ENCODE results near the gene CPSF4L. TPM values are rescaled to one million over a fixed set of nuclear protein-coding genes. Genes with fewer than 3 reads are reported as not detected.

CPSF4L gene
- total RNA-seq, 1 donor from 2014 or later = not detected

- TF ChIP-seq CTCF (IDR thresholded peaks at IDR 0.05) = no peak
- intact Hi-C loops (cut with DNase I) = loop anchor here (5.0 kb wide), 1 partner anchor 56 kb away; the partner anchor contains the start of gene CDC42EP4
- no peak for DNase-seq (ENCODE audit: low spot score in 2 of 2)
Measured at GRCh38 chr17:73256220-73256619, 5.5 kb downstream of the CPSF4L start.

GRCh38 chr17:73255671-73256181, 6.0 kb downstream of the CPSF4L start:
- no peaks in the 10 kb centered on the region for H3K27me3 ChIP-seq
- no peaks in the 10 kb centered on the region for H3K4me1 ChIP-seq
- H3K9me3 ChIP-seq = no peaks in the 10 kb centered on the region
- intact Hi-C loops (cut with DNase I) = loop anchor here (1.0 to 5.0 kb wide), 2 partner anchors 57 to 115 kb away; partner anchors contain the start of gene CDC42EP4
- no peak overlapping the region for H3K27ac ChIP-seq
- TF ChIP-seq CTCF (IDR thresholded peaks at IDR 0.05) = peak; percentile 93 to 98 (median 95)
- H3K4me3 ChIP-seq = no peak overlapping the region
- DNase-seq (ENCODE audit: low spot score in 2 of 2) = no peak
- no peaks in the 10 kb centered on the region for H3K36me3 ChIP-seq

More at GRCh38 chr17:73256220-73256619, 5.5 kb downstream of the CPSF4L start:
- no peaks in the 10 kb centered on the region for H3K36me3 ChIP-seq
- no peaks in the 10 kb centered on the region for H3K4me1 ChIP-seq
- H3K4me3 ChIP-seq = no peak overlapping the region
- H3K27ac ChIP-seq = no peak overlapping the region
- H3K27me3 ChIP-seq = no peaks in the 10 kb centered on the region
- H3K9me3 ChIP-seq = no peaks in the 10 kb centered on the region

GRCh38 chr17:73251871-73252270, 9.8 kb downstream of the CPSF4L start:
- intact Hi-C loops (cut with DNase I) = no loop called here
- DNase-seq (ENCODE audit: low spot score in 2 of 2) = no peak

GRCh38 chr17:73250851-73251640, 10.6 kb downstream of the CPSF4L start:
- H3K36me3 ChIP-seq = peaks cover 0 to 19% of the 10 kb centered on the region in 2 donors
- H3K4me3 ChIP-seq = no peak overlapping the region
- no peak for DNase-seq (ENCODE audit: low spot score in 2 of 2)
- H3K4me1 ChIP-seq = no peaks in the 10 kb centered on the region
- H3K27ac ChIP-seq = no peak overlapping the region
- H3K9me3 ChIP-seq = no peaks in the 10 kb centered on the region
- no peak for TF ChIP-seq CTCF (IDR thresholded peaks at IDR 0.05)
- H3K27me3 ChIP-seq = no peaks in the 10 kb centered on the region
- intact Hi-C loops (cut with DNase I) = no loop called here

More at GRCh38 chr17:73251871-73252270, 9.8 kb downstream of the CPSF4L start:
- Histone ChIP-seq H3K4me1 (no peaks in the 10 kb centered on the region), H3K36me3 (peaks cover 0 to 11% of the 10 kb centered on the region in 2 donors), H3K4me3 (no peak overlapping the region), H3K27ac (no peak overlapping the region), H3K27me3 (no peaks in the 10 kb centered on the region), H3K9me3 (no peaks in the 10 kb centered on the region)
- no peak for TF ChIP-seq CTCF (IDR thresholded peaks at IDR 0.05)

- Histone ChIP-seq H3K9me3 (no peaks in the 10 kb centered on the region), H3K4me3 (no peak overlapping the region), H3K4me1 (no peaks in the 10 kb centered on the region), H3K27me3 (no peaks in the 10 kb centered on the region), H3K36me3 (peaks cover 0 to 21% of the 10 kb centered on the region in 2 donors), H3K27ac (no peak overlapping the region)
- no peak for TF ChIP-seq CTCF (IDR thresholded peaks at IDR 0.05)
- intact Hi-C loops (cut with DNase I) = no loop called here
- DNase-seq (ENCODE audit: low spot score in 2 of 2) = no peak
Measured at GRCh38 chr17:73249700-73250099, 12.0 kb downstream of the CPSF4L start.

All from ascending aorta (tissue), 2 donors.